AG04449 (cell line): Measurements from ENCODE around the gene LRSAM1.

Experiments used
- CTCF ChIA-PET: fragments of 350-600 bp; formaldehyde crosslinking; extraction: SDS; loops from one replicate; lab custom pipeline; 2021; ENCODE audit warnings: antibody characterized with exemption; lab: Yijun Ruan, JAX
- POLR2A ChIA-PET: fragments of 400-600, 350-600 bp; formaldehyde crosslinking; extraction: SDS; loops from one replicate; lab custom pipeline; 2020; ENCODE audit warnings: antibody characterized with exemption, inconsistent platforms; lab: Yijun Ruan, JAX
- DNase-seq: peaks from one replicate; pipeline ENCODE4 v3.0.0-alpha.2; 2010; ENCODE audit warnings: low read depth, low spot score
- H3K4me3 ChIP-seq: 2 replicates; pipeline ENCODE4 v1.5.1; 2011; ENCODE audit warnings: low read depth, mild to moderate bottlenecking, control low read depth, low read length
- TF ChIP-seq, protein P1 (sequence below): IDR thresholded peaks from one replicate; pipeline ENCODE4 v1.5.1; 2011; ENCODE audit warnings: mild to moderate bottlenecking, moderate library complexity, low read length, control low read depth, inconsistent platforms; ENCODE audit not compliant: insufficient read depth; ENCODE audit errors: missing control alignments

The LRSAM1 gene

DNA sequence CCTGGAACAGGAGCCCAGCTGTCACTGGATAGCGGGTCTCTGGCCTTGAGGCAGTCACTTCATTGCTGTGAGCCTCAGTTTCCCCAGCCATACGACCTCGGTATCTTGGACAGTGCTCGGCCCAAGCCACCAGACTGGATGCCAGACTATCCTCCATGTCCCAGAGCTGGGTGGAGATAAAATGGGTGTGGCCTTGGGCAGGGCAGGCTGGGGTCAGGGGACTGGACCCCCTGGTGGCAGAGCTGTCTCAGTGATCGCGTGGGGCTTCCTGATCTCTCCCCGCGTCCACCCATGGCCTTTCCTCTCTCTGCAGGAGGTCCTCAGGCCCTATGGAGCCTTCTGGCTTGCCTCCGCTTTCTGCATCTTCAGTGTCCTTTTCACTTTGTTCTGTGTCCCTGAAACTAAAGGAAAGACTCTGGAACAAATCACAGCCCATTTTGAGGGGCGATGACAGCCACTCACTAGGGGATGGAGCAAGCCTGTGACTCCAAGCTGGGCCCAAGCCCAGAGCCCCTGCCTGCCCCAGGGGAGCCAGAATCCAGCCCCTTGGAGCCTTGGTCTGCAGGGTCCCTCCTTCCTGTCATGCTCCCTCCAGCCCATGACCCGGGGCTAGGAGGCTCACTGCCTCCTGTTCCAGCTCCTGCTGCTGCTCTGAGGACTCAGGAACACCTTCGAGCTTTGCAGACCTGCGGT is 44.4 kb upstream of the LRSAM1 start:
- DNase-seq, result no peak
- TF ChIP-seq, protein P1, sequence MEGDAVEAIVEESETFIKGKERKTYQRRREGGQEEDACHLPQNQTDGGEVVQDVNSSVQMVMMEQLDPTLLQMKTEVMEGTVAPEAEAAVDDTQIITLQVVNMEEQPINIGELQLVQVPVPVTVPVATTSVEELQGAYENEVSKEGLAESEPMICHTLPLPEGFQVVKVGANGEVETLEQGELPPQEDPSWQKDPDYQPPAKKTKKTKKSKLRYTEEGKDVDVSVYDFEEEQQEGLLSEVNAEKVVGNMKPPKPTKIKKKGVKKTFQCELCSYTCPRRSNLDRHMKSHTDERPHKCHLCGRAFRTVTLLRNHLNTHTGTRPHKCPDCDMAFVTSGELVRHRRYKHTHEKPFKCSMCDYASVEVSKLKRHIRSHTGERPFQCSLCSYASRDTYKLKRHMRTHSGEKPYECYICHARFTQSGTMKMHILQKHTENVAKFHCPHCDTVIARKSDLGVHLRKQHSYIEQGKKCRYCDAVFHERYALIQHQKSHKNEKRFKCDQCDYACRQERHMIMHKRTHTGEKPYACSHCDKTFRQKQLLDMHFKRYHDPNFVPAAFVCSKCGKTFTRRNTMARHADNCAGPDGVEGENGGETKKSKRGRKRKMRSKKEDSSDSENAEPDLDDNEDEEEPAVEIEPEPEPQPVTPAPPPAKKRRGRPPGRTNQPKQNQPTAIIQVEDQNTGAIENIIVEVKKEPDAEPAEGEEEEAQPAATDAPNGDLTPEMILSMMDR, result no peak
- POLR2A ChIA-PET, result no interaction called here
- H3K4me3 ChIP-seq, result no peak overlapping the region
- CTCF ChIA-PET, result interaction anchor here (0.8 kb wide), 2 partner anchors 9 to 10 kb away, joined by 3 to 4 read pairs; partner anchors contain the start of gene SLC2A8

DNA sequence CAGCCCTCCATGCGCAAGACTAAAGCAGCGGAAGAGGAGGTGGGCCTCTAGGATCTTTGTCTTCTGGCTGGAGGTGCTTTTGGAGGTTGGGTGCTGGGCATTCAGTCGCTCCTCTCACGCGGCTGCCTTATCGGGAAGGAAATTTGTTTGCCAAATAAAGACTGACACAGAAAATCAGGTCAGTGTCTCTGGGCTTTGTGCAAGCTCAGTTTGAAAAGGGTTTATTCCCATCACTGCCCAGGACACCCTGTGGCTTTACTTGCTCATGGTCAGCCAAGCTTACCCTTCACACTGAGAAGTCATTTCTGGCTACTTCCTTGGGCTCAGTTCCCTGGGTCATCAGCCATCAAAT is 43.8 kb upstream of the LRSAM1 start:
- TF ChIP-seq, protein P1, result no peak
- POLR2A ChIA-PET, result no interaction called here
- DNase-seq, result no peak
- CTCF ChIA-PET, result interaction anchor here (0.8 kb wide), 2 partner anchors 8 to 10 kb away, joined by 3 to 4 read pairs; partner anchors contain the start of gene SLC2A8
- no peak overlapping the region for H3K4me3 ChIP-seq

DNA sequence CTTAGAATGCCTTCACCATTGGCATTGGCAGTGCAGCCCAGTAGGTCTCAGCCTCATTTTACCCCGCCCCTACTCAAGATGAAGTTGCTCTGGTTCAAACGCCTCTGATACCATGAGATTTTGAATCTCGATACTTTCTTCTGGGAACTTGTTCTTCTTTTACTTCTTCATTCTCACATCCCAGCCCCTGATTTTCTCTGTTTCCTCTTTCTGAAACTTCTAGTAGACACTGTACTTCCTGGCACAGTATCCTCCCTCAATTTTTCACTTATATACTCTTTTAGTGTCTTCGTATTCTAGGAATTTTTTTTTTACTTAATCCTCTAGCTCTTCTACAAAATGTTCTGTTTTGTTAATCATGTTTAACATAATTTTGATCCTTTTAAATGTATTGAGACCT is 40.2 kb upstream of the LRSAM1 start:
- H3K4me3 ChIP-seq, result no peak overlapping the region
- POLR2A ChIA-PET, result no interaction called here
- TF ChIP-seq, protein P1, result no peak
- CTCF ChIA-PET, result interaction anchor here (0.6 kb wide), 1 partner anchor 63 kb away, joined by 3 read pairs; no protein-coding TSS in a partner anchor
- no peak for DNase-seq

DNA sequence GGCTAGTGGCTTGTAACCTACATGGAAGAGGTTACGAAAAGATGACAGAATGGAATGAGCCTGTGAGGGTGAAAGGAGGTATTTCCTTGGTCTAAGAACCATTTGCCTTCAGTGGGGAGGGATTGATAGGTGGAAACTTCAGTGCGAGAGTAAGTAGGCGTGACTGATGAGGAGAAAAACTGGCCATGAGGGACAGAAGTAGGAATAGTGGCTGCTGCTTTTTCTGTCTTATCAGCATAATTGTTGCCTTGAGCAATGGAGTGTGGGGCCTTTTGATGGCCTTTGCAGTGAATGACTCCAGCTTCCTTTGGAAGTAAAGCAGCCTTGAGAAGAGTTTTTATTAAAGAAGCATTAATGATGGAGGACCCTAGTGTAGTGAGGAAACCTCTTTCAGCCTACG is 36.2 kb upstream of the LRSAM1 start:
- TF ChIP-seq, protein P1, result no peak
- POLR2A ChIA-PET, result no interaction called here
- no peak overlapping the region for H3K4me3 ChIP-seq
- CTCF ChIA-PET, result interaction anchor here (0.7 to 0.9 kb wide), 3 partner anchors 8 to 450 kb away, joined by 3 read pairs; no protein-coding TSS in a partner anchor
- DNase-seq, result no peak

DNA sequence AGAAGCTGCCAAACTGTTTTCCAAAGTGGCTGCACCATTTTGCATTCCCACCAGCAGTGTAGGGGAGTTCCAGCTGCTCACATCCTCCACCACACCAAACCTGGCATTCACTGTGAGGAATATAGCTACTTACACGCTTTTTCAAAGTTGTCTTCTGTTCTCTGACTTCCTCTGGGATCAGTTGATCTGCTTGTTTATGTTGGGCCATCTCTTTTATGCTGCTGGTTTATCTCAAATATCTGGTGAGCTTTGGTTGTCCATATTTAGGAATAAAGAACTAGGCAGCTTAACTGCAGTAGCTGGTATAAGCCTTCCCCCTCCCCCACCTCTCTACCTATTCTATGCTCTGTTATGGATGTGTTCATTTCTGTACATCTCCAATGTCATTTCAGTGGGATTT is 35.7 kb upstream of the LRSAM1 start:
- TF ChIP-seq, protein P1, result no peak
- ChIA-PET CTCF (interaction anchor here (0.7 to 0.9 kb wide), 3 partner anchors 8 to 450 kb away, joined by 3 read pairs; no protein-coding TSS in a partner anchor), POLR2A (no interaction called here)

More for the DNA sequence above, 35.7 kb upstream of the LRSAM1 start:
- no peak for DNase-seq
- no peak overlapping the region for H3K4me3 ChIP-seq
